WI38 (cell line): ENCODE results near the gene UBN2.

Experiments
- H3K4me3 ChIP-seq: 2 replicates; pipeline ENCODE4 v1.5.1; 2011; ENCODE audit warnings: low read depth, mild to moderate bottlenecking, control low read depth, low read length
- CTCF ChIP-seq: IDR thresholded peaks from 2 replicates; pipeline ENCODE4 v1.5.1; 2012; ENCODE audit warnings: low read depth, mild to moderate bottlenecking, control low read depth, low read length

The UBN2 gene

GRCh38 chr7:139355320-139355719, 124.3 kb downstream of the UBN2 start:
- no peak overlapping the region for H3K4me3 ChIP-seq
- TF ChIP-seq CTCF: no peak
